HG02870 (cell line): ENCODE measurements around the gene PDLIM7.

Experiments
- ATAC-seq: cut with Tn5 transposase; IDR thresholded peaks from one replicate; pipeline ENCODE4 v1.9.1; 2021; ENCODE audit warnings: mild to moderate bottlenecking, moderate library complexity; ENCODE audit not compliant: unreplicated experiment

PDLIM7 gene

DNA sequence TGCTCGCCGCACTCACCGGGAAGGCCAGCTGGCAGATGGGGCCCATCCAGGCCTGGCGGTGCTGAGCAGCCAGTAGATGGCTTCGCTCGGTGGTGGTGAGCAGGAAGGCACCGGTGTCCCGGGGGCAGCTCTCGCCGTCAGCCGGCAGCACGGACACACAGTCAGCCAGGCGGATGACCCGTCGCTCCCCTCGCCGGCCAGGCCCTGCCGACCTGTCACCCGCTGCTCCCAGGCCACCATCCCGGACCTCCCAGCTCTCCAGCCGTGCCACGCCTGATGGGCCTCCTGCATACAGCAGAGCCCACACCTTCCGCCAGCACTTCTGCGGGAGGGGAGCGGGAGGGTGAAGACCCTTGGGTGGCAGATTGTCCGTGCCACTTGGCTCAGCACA, 10.8 kb upstream of the PDLIM7 start:
- no peak for ATAC-seq

- ATAC-seq = no peak
Observed at GRCh38 chr5:177507596-177508220, 10.3 kb upstream of the PDLIM7 start.

DNA sequence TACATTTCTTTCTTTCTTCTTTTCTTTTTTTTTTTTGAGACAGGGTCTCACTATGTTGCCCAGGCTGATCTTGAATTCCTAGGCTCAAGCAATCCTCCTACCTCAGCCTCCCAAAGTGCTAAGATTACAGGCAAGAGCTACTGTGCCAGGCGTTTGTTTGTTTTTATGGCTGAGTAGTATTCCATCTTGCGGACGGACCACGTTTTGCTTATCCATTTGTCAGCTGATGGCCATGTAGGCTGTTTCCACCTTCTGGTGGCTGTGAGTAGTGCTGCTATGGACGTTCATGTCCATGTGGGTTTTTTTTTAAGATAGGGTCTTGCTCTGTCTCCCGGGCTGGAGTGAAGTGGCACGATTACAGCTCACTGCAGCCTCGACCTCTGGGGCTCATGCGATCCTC, 9.8 kb upstream of the PDLIM7 start:
- ATAC-seq = no peak

- no peak for ATAC-seq
Observed at GRCh38 chr5:177505075-177505474, 7.7 kb upstream of the PDLIM7 start.

DNA sequence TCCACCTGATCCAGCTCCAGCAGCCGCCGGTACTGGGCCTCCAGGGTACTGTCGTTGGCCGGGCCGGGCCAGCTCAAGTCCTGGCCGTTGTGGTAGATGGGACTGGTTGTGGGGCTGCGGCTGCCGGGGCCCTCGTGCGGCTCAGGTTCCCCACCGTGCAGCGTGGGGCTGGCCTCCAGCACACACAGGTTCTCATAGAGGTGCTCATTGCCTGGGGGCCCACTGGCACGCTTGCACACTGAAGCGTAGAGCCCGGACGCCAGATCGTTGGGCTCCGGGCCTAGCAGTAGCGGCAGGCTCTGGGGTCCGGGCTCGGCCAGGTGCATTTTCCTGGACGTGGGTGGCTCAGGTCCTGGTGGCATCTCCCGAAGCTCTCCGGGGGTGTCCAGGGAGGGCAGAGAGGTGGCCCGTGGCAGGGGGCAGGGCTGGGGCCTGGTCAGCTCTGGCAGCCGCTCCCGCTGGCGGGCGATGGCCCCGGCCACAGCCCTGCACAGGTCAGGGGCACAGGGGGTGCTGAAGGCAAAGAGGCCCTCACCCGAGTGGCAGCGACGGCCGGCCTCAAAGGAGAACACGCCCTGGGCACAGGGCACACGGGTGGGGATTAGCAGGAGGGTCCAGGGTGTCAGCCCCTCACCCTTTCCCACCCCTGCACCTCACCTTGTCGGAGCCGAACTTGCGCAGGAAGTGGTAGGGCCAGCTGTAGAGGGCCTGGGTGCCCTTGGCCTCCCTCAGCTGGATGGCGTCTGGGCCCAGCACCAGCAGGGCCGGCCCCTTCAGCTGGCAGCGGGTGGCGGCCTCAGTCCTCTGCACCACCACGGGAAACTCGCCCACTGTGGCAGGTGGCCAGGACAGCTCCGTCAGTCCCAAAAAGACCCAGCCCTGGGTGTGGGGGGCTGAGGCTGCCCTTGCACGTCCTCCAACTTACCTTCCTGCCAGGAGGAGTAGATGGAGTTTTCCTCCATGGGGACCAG, 7.0 kb upstream of the PDLIM7 start:
- no peak for ATAC-seq

- ATAC-seq = no peak
Observed at GRCh38 chr5:177503351-177504085, 6.1 kb upstream of the PDLIM7 start.

DNA sequence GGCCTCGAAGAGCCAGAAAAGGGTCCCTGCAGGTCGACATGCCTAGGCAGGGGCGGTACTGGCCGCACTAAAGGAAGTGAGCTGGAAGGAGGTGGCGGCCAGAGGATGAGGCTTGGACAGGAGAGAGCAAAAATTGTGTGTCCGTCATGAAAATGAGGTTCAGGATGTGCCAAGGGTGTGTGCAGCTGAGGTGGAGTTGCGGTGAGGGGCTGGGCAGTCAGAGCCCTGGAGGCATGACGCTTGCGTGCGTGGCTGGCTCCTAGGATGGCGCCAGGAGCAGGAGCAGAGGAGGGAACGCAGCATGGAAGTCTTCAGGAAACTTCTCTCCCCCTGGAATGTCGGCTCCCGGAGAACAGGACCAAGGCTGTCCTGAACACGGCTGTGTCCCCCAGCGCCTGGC, 5.5 kb upstream of the PDLIM7 start:
- no peak for ATAC-seq

DNA sequence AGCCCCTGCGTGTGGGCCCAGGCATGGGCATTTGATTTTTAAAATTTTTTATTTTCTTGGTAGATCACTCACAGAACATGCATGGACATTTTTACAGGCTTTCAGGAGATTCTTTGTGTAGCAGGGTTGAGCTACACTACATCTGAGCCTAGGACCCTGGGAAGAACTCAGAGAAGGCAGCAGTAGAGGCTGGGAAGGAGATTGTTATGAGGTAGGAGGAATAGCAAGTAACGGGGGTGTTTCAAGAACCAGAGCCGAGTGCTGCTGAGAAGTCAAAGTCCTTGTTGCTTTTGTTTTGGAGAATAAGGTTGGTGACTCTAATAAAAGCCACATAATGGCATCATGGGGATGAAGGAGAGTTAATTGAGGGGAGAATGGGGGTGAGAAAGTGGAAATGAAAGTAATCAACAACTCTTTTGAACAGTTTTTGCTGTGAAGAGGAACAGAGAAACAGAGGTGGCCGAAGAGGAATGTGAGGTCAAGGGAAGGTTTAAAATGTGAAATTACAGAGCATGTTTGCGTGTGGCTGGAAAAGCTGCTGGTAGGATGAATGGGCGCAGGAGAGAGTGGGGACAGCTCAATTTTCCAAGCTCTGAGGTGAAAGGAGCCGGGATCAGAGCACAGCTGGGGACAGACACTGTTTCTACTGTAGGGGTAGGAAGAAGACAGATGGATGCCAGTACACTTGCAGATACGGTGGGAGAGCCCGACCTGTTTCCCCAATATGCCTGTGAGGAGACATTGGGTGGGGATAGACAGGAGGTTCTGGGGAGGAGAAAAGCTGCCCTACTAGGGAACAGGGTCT, 4.7 kb upstream of the PDLIM7 start:
- ATAC-seq = no peak

GRCh38 chr5:177500685-177501522, 3.5 kb upstream of the PDLIM7 start:
- no peak for ATAC-seq

- ATAC-seq = no peak
Observed at GRCh38 chr5:177499842-177500241, 2.4 kb upstream of the PDLIM7 start.

- no peak for ATAC-seq
Observed at GRCh38 chr5:177498013-177498787, 796 bp upstream of the PDLIM7 start.

- ATAC-seq = no peak
Observed at GRCh38 chr5:177496727-177497291, 595 bp downstream of the PDLIM7 start.

GRCh38 chr5:177496070-177496726, 1.2 kb downstream of the PDLIM7 start:
- ATAC-seq = no peak

DNA sequence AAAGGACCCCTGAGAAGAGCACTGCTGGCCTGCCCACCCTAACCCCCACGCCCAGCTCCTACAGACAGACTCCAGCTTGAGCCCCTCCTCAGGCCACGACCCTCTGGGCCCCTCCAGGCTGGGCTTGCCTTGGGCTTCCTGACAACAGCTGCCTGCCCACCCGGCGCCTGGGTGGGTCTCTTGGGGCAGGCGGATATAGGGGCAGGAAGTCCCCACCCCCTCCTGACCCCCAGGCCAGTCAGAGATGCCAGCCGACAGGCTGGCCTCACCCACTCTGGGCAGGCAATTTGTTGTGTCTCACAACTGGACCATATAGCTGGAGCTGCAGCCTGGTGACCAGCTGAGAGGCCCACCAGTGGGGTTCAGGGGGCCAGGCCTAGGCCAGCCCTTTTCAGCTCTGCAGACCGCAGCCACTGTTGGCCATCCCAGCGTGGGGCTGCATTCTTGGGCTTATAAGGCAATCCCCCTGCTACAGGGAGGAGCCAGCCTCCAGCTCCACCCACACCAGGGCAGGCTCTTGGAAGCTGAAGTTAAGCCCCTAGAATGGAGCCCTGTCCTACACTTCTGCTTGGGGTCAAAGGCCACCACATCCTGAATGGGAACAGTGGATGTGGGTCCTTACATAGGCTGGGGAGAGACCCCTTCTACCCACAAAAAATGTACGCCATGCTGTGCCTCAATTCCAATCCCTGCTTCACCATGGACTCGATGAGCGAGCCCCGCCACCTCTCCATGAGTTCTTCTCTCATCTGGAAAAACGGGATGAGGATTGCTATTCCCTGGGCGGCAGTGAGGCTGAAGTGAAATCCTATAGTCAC, 2.0 kb downstream of the PDLIM7 start:
- ATAC-seq = no peak

GRCh38 chr5:177494346-177495195, 2.8 kb downstream of the PDLIM7 start:
- no peak for ATAC-seq

DNA sequence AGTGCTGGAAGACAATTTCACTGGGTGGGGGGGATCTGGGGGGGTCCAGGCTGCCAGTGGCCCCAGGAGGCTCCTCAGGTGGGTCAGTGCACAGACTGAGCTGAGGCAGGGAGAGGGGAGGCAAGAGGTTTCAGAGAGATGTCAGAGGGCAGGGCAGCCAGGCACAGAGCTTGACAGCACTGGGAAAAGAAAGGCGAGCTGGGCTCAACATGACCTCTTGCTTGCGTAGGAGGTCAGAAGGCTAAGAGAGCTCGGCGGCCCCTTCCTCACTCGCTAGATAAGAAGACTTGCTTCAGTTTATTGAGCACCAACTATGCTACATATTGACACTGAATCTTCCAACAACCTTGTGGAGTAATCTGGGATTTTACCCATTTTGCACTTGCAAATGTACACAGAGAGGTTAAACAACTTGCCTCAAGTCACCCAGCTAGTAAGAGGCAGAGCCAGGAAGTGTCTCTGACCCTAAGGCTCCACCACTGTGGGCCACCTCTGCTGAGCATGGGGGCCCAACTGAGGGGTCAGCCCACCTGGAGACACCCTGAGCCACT, 3.5 kb downstream of the PDLIM7 start:
- no peak for ATAC-seq
